ENCODE data around the gene ATP8B4.

Gene ATP8B4

DNA sequence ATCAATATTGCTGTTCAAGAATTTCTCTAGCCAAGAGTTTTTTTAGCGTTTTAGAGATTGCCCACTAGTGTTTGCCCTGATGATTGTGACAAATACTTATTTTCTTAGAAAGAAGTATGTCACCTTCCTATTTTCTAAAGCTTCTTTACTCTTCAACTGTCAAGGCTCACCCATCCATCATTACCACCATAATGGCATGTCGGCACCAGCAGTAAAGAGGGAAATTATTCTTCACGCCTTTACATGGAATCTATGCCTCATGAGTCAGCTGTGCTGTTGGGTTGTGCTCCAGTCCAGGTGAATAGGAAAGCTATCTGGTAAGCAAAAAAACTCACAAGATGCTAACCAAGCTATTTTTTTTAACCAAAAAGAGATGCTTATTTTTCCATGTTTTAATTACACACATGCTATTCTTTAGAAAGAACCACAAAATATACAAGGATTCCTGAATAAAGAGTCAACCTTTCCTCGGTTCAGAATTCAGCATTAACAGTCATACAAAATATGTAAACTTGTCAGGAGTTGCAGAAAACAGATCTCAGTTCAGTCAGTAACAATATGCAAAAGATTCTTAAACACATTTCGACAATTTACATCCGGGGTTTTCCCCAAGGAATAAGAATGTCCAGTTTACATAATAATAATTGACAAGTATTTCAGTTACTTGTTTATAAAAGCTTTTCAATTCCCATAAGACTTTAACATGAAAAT lies 128.0 kb downstream of the ATP8B4 start:
- H3K36me3 ChIP-seq (ENCODE audit: control insufficient read depth, insufficient read depth, low read length): no peaks in the 10 kb centered on the region
- H3K4me3 ChIP-seq (ENCODE audit: insufficient read depth, low read depth, low read length): no peak overlapping the region
- no peaks in the 10 kb centered on the region for H3K27me3 ChIP-seq (ENCODE audit: control insufficient read depth, insufficient read depth, low read length, poor library complexity, severe bottlenecking)
- 93 to 94% methylated on average over 4 to 6 of the region's 6 CpGs for WGBS, 2 experiments
- H3K27ac ChIP-seq (ENCODE audit: insufficient read depth, low read depth, low read length, poor library complexity, severe bottlenecking): no peak overlapping the region
- no peaks in the 10 kb centered on the region for H3K4me1 ChIP-seq (ENCODE audit: control insufficient read depth, insufficient read depth, low read length)
- no peaks in the 10 kb centered on the region for H3K9me3 ChIP-seq (ENCODE audit: control insufficient read depth, low read length)

DNA sequence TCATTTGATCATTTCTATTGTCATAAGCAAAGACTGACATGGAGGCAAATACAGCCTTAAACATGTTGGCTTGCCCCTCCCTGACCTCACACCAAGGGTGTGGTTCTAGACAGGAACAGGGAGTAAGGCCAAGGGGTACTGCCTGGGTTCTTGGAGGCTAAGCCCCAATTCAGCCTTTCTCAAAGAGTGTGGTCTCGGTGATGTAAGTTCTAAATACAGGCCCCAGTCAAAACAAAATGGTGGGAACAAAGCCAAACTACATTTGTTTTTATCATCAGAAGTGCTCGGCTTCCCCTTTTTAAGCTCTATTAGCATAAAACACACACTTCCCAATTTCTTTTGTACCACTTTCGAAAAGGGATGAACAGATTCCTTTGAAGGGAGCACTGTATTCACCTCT lies 129.5 kb downstream of the ATP8B4 start:
- WGBS, 2 experiments: 89 to 93% methylated on average over 3 of the region's 3 CpGs
- no peaks in the 10 kb centered on the region for H3K4me1 ChIP-seq (ENCODE audit: control insufficient read depth, insufficient read depth, low read length)

GRCh38 chr15:49988766-49989165 lies 130.3 kb downstream of the ATP8B4 start:
- Histone ChIP-seq H3K9me3 (ENCODE audit: control insufficient read depth, low read length) (no peaks in the 10 kb centered on the region), H3K27me3 (ENCODE audit: control insufficient read depth, insufficient read depth, low read length, poor library complexity, severe bottlenecking) (no peaks in the 10 kb centered on the region), H3K27ac (ENCODE audit: insufficient read depth, low read depth, low read length, poor library complexity, severe bottlenecking) (no peak overlapping the region), H3K36me3 (ENCODE audit: control insufficient read depth, insufficient read depth, low read length) (no peaks in the 10 kb centered on the region), H3K4me3 (ENCODE audit: insufficient read depth, low read depth, low read length) (no peak overlapping the region), H3K4me1 (ENCODE audit: control insufficient read depth, insufficient read depth, low read length) (no peaks in the 10 kb centered on the region)
- 83 to 93% methylated on average over 2 of the region's 2 CpGs for WGBS, 2 experiments

More for the DNA sequence above, 129.5 kb downstream of the ATP8B4 start:
- Histone ChIP-seq H3K9me3 (ENCODE audit: control insufficient read depth, low read length) (no peaks in the 10 kb centered on the region), H3K27ac (ENCODE audit: insufficient read depth, low read depth, low read length, poor library complexity, severe bottlenecking) (no peak overlapping the region), H3K27me3 (ENCODE audit: control insufficient read depth, insufficient read depth, low read length, poor library complexity, severe bottlenecking) (no peaks in the 10 kb centered on the region), H3K36me3 (ENCODE audit: control insufficient read depth, insufficient read depth, low read length) (no peaks in the 10 kb centered on the region), H3K4me3 (ENCODE audit: insufficient read depth, low read depth, low read length) (no peak overlapping the region)

DNA sequence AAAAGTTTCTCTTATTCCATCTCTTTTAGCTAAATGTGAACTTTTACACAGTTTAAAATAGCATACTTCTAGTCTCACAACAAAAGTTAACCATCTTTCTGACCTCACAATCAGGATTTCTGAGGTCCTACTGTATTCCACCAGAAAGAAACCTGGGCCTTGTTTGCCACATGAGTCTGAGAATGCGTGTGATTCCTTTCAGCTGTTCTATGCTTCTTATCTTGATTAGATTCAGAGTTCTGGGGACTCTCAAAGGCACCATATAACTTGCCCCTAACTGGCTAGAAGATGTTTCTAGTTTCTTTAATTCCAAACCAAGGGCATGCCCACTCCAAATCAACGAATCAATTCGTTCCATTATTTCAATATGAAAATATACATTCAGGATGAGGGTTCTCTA lies 131.1 kb downstream of the ATP8B4 start:
- Histone ChIP-seq H3K4me1 (ENCODE audit: control insufficient read depth, insufficient read depth, low read length) (no peaks in the 10 kb centered on the region), H3K27me3 (ENCODE audit: control insufficient read depth, insufficient read depth, low read length, poor library complexity, severe bottlenecking) (no peaks in the 10 kb centered on the region), H3K36me3 (ENCODE audit: control insufficient read depth, insufficient read depth, low read length) (no peaks in the 10 kb centered on the region), H3K27ac (ENCODE audit: insufficient read depth, low read depth, low read length, poor library complexity, severe bottlenecking) (no peak overlapping the region), H3K9me3 (ENCODE audit: control insufficient read depth, low read length) (no peaks in the 10 kb centered on the region), H3K4me3 (ENCODE audit: insufficient read depth, low read depth, low read length) (no peak overlapping the region)
- WGBS, 2 experiments: 97 to 98% methylated on average over 2 to 3 of the region's 3 CpGs

DNA sequence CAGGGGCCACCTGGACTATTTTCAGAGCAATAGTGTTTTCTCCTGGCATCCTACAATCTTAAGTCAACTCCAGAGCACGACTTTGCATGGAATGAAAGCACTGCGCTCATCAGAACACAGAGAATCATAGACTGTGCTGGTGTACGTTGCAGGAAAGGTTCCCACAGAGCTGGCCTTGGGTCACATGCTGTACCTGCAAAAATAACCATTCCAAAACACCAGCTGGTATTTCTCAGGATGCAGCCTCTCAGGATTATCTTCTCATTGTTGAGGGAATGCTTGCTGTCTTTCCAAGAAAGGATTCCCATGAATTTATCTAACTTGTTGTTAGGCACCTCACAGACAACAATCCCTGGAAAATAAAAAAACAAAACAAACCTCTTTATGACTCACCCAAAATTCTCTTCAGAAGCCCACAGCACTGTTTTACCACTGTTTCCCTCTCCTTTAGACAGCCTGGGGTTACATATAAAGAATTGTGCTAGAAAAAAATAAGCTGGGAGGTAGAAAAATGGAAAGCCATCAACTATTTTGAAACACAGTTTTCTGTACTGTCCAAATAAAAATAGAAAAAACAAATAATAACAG lies 131.7 kb downstream of the ATP8B4 start:
- Histone ChIP-seq H3K27ac (ENCODE audit: insufficient read depth, low read depth, low read length, poor library complexity, severe bottlenecking) (no peak overlapping the region), H3K9me3 (ENCODE audit: control insufficient read depth, low read length) (no peaks in the 10 kb centered on the region), H3K4me1 (ENCODE audit: control insufficient read depth, insufficient read depth, low read length) (no peaks in the 10 kb centered on the region), H3K27me3 (ENCODE audit: control insufficient read depth, insufficient read depth, low read length, poor library complexity, severe bottlenecking) (no peaks in the 10 kb centered on the region), H3K4me3 (ENCODE audit: insufficient read depth, low read depth, low read length) (no peak overlapping the region), H3K36me3 (ENCODE audit: control insufficient read depth, insufficient read depth, low read length) (no peaks in the 10 kb centered on the region)
- 84 to 85% methylated on average over 3 of the region's 3 CpGs for WGBS, 2 experiments

DNA sequence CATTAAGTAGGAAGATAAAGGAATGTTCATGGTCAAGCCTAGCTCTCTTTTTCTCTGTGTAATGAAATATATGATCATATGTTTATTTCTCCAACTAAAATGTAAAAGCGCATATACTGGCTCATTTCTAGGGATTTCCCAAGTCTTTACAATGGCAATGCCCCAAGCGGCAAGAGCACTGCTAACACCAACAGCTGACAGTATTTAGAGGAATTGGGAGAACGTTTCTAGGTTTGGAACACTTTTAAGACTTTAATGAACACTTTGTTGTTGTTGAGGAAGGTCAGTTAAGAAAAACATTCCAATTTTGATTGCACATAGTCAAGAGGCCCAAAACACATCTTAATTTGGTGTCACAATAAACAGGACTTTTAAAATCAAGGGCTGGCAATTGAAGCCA lies 132.7 kb downstream of the ATP8B4 start:
- no peaks in the 10 kb centered on the region for H3K9me3 ChIP-seq (ENCODE audit: control insufficient read depth, low read length)
- WGBS, 2 experiments: 74 to 75% methylated on average over 2 to 3 of the region's 3 CpGs
- no peak overlapping the region for H3K4me3 ChIP-seq (ENCODE audit: insufficient read depth, low read depth, low read length)
- H3K27ac ChIP-seq (ENCODE audit: insufficient read depth, low read depth, low read length, poor library complexity, severe bottlenecking): no peak overlapping the region
- H3K4me1 ChIP-seq (ENCODE audit: control insufficient read depth, insufficient read depth, low read length): no peaks in the 10 kb centered on the region
- no peaks in the 10 kb centered on the region for H3K27me3 ChIP-seq (ENCODE audit: control insufficient read depth, insufficient read depth, low read length, poor library complexity, severe bottlenecking)
- no peaks in the 10 kb centered on the region for H3K36me3 ChIP-seq (ENCODE audit: control insufficient read depth, insufficient read depth, low read length)

- H3K36me3 ChIP-seq (ENCODE audit: control insufficient read depth, insufficient read depth, low read length): no peaks in the 10 kb centered on the region
- no peak overlapping the region for H3K4me3 ChIP-seq (ENCODE audit: insufficient read depth, low read depth, low read length)
- H3K27me3 ChIP-seq (ENCODE audit: control insufficient read depth, insufficient read depth, low read length, poor library complexity, severe bottlenecking): no peaks in the 10 kb centered on the region
- H3K9me3 ChIP-seq (ENCODE audit: control insufficient read depth, low read length): no peaks in the 10 kb centered on the region
- H3K4me1 ChIP-seq (ENCODE audit: control insufficient read depth, insufficient read depth, low read length): no peaks in the 10 kb centered on the region
- no peak overlapping the region for H3K27ac ChIP-seq (ENCODE audit: insufficient read depth, low read depth, low read length, poor library complexity, severe bottlenecking)
- WGBS, 2 experiments: 75 to 83% methylated on average over 4 of the region's 4 CpGs
Measured at GRCh38 chr15:49985463-49985862, 133.6 kb downstream of the ATP8B4 start.

DNA sequence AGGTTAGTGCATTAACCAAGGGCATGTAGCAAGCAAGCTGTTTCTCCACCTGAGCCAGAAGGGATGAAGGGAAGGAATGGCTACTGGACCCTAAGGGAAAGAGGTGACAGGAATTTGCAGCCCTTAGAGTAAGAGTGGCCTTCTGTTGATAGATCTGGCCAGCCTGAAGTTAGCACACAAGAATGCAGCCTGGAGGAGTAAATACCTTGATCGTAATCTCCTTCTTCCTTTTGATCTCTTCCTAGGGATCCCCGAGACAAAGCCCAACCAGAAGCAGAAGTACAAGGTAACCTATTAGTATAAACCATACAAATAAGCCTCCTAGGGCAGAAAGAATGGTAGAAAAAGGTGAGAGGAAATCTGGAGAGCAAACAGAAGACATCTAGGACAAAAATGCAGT lies 134.6 kb downstream of the ATP8B4 start:
- H3K27me3 ChIP-seq (ENCODE audit: control insufficient read depth, insufficient read depth, low read length, poor library complexity, severe bottlenecking): no peaks in the 10 kb centered on the region
- no peaks in the 10 kb centered on the region for H3K4me1 ChIP-seq (ENCODE audit: control insufficient read depth, insufficient read depth, low read length)
- H3K4me3 ChIP-seq (ENCODE audit: insufficient read depth, low read depth, low read length): no peak overlapping the region
- 80 to 83% methylated on average over 1 to 2 of the region's 2 CpGs for WGBS, 2 experiments
- H3K36me3 ChIP-seq (ENCODE audit: control insufficient read depth, insufficient read depth, low read length): no peaks in the 10 kb centered on the region
- H3K27ac ChIP-seq (ENCODE audit: insufficient read depth, low read depth, low read length, poor library complexity, severe bottlenecking): no peak overlapping the region
- no peaks in the 10 kb centered on the region for H3K9me3 ChIP-seq (ENCODE audit: control insufficient read depth, low read length)

- Histone ChIP-seq H3K27ac (ENCODE audit: insufficient read depth, low read depth, low read length, poor library complexity, severe bottlenecking) (no peak overlapping the region), H3K36me3 (ENCODE audit: control insufficient read depth, insufficient read depth, low read length) (no peaks in the 10 kb centered on the region), H3K4me3 (ENCODE audit: insufficient read depth, low read depth, low read length) (no peak overlapping the region), H3K4me1 (ENCODE audit: control insufficient read depth, insufficient read depth, low read length) (no peaks in the 10 kb centered on the region), H3K9me3 (ENCODE audit: control insufficient read depth, low read length) (no peaks in the 10 kb centered on the region), H3K27me3 (ENCODE audit: control insufficient read depth, insufficient read depth, low read length, poor library complexity, severe bottlenecking) (no peaks in the 10 kb centered on the region)
- WGBS, 2 experiments: 91 to 95% methylated on average over 3 of the region's 3 CpGs
Measured at GRCh38 chr15:49982584-49982983, 136.4 kb downstream of the ATP8B4 start.

DNA sequence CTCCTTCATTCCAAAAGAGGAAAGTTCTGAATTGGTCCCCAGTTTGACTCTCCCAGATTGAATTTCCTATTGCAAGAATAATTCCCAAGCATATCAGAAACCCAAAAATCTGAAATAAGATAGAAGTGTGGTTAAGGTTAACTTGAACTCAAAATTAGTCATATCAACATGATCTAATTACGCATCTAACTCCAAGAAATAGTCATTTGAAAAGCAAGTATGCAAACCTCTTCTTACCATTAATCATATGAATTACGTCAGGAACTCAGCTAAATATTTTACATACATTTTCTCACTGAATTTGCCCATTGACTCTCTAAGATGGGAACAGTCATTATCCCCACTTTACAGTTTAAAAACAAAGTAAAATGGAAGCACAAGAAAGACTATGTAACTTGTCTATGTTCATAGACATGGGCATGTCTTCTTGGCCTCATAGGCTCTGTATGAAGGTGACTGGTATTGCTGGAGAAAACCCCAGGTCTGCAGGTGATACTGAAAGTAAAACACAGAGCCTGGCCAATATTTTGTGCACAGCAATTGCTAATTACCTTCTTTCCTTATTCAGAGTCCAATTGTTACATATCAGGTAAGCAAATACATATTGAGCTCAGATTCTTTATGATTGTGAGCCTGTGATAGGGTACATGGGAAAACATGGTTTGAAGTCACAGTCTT lies 139.2 kb downstream of the ATP8B4 start:
- no peaks in the 10 kb centered on the region for H3K36me3 ChIP-seq (ENCODE audit: control insufficient read depth, insufficient read depth, low read length)
- H3K4me3 ChIP-seq (ENCODE audit: insufficient read depth, low read depth, low read length): no peak overlapping the region
- H3K4me1 ChIP-seq (ENCODE audit: control insufficient read depth, insufficient read depth, low read length): no peaks in the 10 kb centered on the region
- no peaks in the 10 kb centered on the region for H3K9me3 ChIP-seq (ENCODE audit: control insufficient read depth, low read length)
- no peaks in the 10 kb centered on the region for H3K27me3 ChIP-seq (ENCODE audit: control insufficient read depth, insufficient read depth, low read length, poor library complexity, severe bottlenecking)
- H3K27ac ChIP-seq (ENCODE audit: insufficient read depth, low read depth, low read length, poor library complexity, severe bottlenecking): no peak overlapping the region
- WGBS, 2 experiments: 87 to 90% methylated on average over 2 of the region's 2 CpGs
